ENCODE results near the gene EFNB2. TPM values are rescaled to one million over a fixed set of nuclear protein-coding genes. Genes with fewer than 3 reads are reported as not detected.

The EFNB2 gene
- total and polyA plus RNA-seq, 2 of the 13 experiments (the other 11 are each of a cell fraction or from before 2014, with no cell fraction given): 0.11 to 0.20 TPM

DNA sequence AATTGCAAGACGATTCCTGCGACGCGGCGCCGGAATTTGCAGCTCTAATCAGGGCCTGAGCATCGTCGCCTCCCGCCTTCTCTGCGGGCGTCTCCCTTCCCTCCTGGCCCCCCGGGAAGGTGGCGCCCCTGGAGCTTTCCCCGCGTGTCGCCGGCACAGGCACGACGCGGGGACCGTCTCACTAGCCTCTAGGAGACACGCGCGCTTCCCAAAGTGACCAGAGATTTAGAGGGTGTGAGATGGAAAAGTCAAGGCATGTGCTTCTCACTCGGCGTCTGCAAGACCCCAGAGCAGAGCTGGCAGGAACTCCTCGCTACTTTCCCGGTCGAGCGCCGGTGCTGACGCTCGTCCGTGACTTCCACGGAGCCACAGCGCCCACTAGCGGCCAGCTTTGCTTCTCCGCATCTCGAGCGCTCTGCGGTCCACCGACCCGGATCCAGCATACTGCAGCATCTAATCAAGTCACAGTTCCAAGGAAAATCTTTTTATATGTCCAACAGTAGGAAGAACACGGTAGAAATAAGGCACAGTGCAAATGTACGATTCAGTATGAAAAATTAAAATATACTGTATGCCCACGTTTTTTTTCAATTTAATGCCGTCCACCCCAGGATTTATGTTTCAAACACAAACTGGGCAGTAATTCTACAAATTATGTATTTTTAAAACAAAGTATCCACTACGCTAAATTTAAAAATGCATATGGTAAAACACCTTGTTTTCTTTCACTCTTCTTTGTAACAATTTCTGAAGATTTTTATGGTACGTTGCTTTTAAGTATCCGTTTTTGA is 977 bp upstream of the EFNB2 start (continued):
- TF ChIP-seq, protein P1, sequence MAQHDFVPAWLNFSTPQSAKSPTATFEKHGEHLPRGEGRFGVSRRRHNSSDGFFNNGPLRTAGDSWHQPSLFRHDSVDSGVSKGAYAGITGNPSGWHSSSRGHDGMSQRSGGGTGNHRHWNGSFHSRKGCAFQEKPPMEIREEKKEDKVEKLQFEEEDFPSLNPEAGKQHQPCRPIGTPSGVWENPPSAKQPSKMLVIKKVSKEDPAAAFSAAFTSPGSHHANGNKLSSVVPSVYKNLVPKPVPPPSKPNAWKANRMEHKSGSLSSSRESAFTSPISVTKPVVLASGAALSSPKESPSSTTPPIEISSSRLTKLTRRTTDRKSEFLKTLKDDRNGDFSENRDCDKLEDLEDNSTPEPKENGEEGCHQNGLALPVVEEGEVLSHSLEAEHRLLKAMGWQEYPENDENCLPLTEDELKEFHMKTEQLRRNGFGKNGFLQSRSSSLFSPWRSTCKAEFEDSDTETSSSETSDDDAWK (CRISPR knock-in tag; IDR thresholded peaks at IDR 0.05): no peak
- TF ChIP-seq ZNF883 (CRISPR knock-in tag; IDR thresholded peaks at IDR 0.05; ENCODE audit: not compliant biosample characterization): no peak
- TF ChIP-seq ZNF232 (CRISPR knock-in tag; IDR thresholded peaks at IDR 0.05; ENCODE audit: borderline replicate concordance): no peak
- TF ChIP-seq ZC3H4 (CRISPR knock-in tag; IDR thresholded peaks at IDR 0.05; ENCODE audit: borderline replicate concordance): no peak
- TF ChIP-seq RFX5 (IDR thresholded peaks at IDR 0.05; ENCODE audit: low read depth, low read length): no peak
- no peak for TF ChIP-seq ZNF207 (IDR thresholded peaks at IDR 0.05; ENCODE audit: borderline replicate concordance)
- TF ChIP-seq NFE2 (CRISPR knock-in tag; IDR thresholded peaks at IDR 0.05): no peak
- TF ChIP-seq ZFP36 (IDR thresholded peaks at IDR 0.05; ENCODE audit: borderline replicate concordance, low read depth, low read length, partially characterized antibody): no peak
- TF ChIP-seq ATRX (CRISPR knock-in tag; IDR thresholded peaks at IDR 0.05; ENCODE audit: borderline replicate concordance): no peak
- no peak for TF ChIP-seq ZBTB7A (CRISPR knock-in tag; IDR thresholded peaks at IDR 0.05)
- TF ChIP-seq, protein P2, sequence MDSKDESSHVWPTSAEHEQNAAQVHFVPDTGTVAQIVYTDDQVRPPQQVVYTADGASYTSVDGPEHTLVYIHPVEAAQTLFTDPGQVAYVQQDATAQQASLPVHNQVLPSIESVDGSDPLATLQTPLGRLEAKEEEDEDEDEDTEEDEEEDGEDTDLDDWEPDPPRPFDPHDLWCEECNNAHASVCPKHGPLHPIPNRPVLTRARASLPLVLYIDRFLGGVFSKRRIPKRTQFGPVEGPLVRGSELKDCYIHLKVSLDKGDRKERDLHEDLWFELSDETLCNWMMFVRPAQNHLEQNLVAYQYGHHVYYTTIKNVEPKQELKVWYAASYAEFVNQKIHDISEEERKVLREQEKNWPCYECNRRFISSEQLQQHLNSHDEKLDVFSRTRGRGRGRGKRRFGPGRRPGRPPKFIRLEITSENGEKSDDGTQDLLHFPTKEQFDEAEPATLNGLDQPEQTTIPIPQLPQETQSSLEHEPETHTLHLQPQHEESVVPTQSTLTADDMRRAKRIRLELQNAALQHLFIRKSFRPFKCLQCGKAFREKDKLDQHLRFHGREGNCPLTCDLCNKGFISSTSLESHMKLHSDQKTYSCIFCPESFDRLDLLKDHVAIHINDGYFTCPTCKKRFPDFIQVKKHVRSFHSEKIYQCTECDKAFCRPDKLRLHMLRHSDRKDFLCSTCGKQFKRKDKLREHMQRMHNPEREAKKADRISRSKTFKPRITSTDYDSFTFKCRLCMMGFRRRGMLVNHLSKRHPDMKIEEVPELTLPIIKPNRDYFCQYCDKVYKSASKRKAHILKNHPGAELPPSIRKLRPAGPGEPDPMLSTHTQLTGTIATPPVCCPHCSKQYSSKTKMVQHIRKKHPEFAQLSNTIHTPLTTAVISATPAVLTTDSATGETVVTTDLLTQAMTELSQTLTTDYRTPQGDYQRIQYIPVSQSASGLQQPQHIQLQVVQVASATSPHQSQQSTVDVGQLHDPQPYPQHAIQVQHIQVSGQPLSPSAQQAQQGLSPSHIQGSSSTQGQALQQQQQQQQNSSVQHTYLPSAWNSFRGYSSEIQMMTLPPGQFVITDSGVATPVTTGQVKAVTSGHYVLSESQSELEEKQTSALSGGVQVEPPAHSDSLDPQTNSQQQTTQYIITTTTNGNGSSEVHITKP (CRISPR knock-in tag; IDR thresholded peaks at IDR 0.05; ENCODE audit: low read depth): no peak
- TF ChIP-seq ZZZ3 (CRISPR knock-in tag; IDR thresholded peaks at IDR 0.05; ENCODE audit: borderline replicate concordance): no peak
- TF ChIP-seq, protein P3, sequence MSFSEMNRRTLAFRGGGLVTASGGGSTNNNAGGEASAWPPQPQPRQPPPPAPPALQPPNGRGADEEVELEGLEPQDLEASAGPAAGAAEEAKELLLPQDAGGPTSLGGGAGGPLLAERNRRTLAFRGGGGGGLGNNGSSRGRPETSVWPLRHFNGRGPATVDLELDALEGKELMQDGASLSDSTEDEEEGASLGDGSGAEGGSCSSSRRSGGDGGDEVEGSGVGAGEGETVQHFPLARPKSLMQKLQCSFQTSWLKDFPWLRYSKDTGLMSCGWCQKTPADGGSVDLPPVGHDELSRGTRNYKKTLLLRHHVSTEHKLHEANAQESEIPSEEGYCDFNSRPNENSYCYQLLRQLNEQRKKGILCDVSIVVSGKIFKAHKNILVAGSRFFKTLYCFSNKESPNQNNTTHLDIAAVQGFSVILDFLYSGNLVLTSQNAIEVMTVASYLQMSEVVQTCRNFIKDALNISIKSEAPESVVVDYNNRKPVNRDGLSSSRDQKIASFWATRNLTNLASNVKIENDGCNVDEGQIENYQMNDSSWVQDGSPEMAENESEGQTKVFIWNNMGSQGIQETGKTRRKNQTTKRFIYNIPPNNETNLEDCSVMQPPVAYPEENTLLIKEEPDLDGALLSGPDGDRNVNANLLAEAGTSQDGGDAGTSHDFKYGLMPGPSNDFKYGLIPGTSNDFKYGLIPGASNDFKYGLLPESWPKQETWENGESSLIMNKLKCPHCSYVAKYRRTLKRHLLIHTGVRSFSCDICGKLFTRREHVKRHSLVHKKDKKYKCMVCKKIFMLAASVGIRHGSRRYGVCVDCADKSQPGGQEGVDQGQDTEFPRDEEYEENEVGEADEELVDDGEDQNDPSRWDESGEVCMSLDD (CRISPR knock-in tag; IDR thresholded peaks at IDR 0.05; ENCODE audit: borderline replicate concordance): no peak
- TF ChIP-seq AGO1 (IDR thresholded peaks at IDR 0.05; ENCODE audit: low read depth, low read length, poor library complexity, severe bottlenecking): peak; percentile 28
- TF ChIP-seq, protein P4, sequence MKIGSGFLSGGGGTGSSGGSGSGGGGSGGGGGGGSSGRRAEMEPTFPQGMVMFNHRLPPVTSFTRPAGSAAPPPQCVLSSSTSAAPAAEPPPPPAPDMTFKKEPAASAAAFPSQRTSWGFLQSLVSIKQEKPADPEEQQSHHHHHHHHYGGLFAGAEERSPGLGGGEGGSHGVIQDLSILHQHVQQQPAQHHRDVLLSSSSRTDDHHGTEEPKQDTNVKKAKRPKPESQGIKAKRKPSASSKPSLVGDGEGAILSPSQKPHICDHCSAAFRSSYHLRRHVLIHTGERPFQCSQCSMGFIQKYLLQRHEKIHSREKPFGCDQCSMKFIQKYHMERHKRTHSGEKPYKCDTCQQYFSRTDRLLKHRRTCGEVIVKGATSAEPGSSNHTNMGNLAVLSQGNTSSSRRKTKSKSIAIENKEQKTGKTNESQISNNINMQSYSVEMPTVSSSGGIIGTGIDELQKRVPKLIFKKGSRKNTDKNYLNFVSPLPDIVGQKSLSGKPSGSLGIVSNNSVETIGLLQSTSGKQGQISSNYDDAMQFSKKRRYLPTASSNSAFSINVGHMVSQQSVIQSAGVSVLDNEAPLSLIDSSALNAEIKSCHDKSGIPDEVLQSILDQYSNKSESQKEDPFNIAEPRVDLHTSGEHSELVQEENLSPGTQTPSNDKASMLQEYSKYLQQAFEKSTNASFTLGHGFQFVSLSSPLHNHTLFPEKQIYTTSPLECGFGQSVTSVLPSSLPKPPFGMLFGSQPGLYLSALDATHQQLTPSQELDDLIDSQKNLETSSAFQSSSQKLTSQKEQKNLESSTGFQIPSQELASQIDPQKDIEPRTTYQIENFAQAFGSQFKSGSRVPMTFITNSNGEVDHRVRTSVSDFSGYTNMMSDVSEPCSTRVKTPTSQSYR (CRISPR knock-in tag; IDR thresholded peaks at IDR 0.05; ENCODE audit: borderline replicate concordance): no peak
- no peak for TF ChIP-seq SIX4 (CRISPR knock-in tag; IDR thresholded peaks at IDR 0.05)
- TF ChIP-seq ZBTB38 (CRISPR knock-in tag; IDR thresholded peaks at IDR 0.05): 0 out of 2 replicates have a peak, but pooled peaks have one; percentile 9
